Smooth muscle cell (in vitro differentiated cells): ENCODE data around the gene CTIF. TPM values are rescaled to one million over a fixed set of nuclear protein-coding genes. Genes with fewer than 3 reads are reported as not detected.

Source experiments
- DNase-seq: peaks from one replicate; lab custom pipeline; 2025; ENCODE audit not compliant: unreplicated experiment; lab: John Stamatoyannopoulos, UW
- H2AFZ ChIP-seq: fragments of 200-600 bp; sonication (generic); 2 replicates; pipeline ENCODE4 v1.6.0; 2016; ENCODE audit warnings: antibody characterized with exemption, low read depth, mild to moderate bottlenecking
- H3F3A ChIP-seq: fragments of 200-600 bp; sonication (generic); 2 replicates; pipeline ENCODE4 v1.6.0; 2017; ENCODE audit warnings: antibody characterized with exemption, low read depth
- H3K27ac ChIP-seq: fragments of 200-600 bp; sonication (generic); 2 replicates; pipeline ENCODE4 v1.5.1; 2016; ENCODE audit warnings: low read depth, mild to moderate bottlenecking
- H3K27me3 ChIP-seq: fragments of 200-600 bp; sonication (generic); 2 replicates; pipeline ENCODE4 v1.6.1; 2016; ENCODE audit warnings: low read depth, mild to moderate bottlenecking
- H3K36me3 ChIP-seq: fragments of 200-600 bp; sonication (generic); 2 replicates; pipeline ENCODE4 v1.5.1; 2016; ENCODE audit warnings: low read depth
- H3K4me1 ChIP-seq: fragments of 200-600 bp; sonication (generic); 2 replicates; pipeline ENCODE4 v1.5.1; 2016; ENCODE audit warnings: low read depth
- H3K4me2 ChIP-seq: fragments of 200-600 bp; sonication (generic); 2 replicates; pipeline ENCODE4 v1.6.0; 2016; ENCODE audit warnings: mild to moderate bottlenecking
- H3K4me3 ChIP-seq: fragments of 200-600 bp; sonication (generic); 2 replicates; pipeline ENCODE4 v1.5.1; 2016; ENCODE audit warnings: mild to moderate bottlenecking
- H3K79me2 ChIP-seq: fragments of 200-600 bp; sonication (generic); 2 replicates; pipeline ENCODE4 v1.6.0; 2016; ENCODE audit warnings: low read depth, mild to moderate bottlenecking
- H3K9ac ChIP-seq: fragments of 200-600 bp; sonication (generic); 2 replicates; pipeline ENCODE4 v1.6.0; 2016; ENCODE audit warnings: low read depth
- H3K9me3 ChIP-seq: fragments of 200-600 bp; sonication (generic); replicated peaks from 2 replicates; pipeline ENCODE4 v1.5.1; 2016; ENCODE audit warnings: low read depth
- H4K20me1 ChIP-seq: fragments of 200-600 bp; sonication (generic); 2 replicates; pipeline ENCODE4 v1.6.0; 2016; ENCODE audit warnings: low read depth
- WGBS: methylation state at CpG from one replicate; pipeline ENCODE4 v1.1.7; 2016; ENCODE audit warnings: low lambda C conversion rate; 5-methylcytosine and 5-hydroxymethylcytosine counted together
- polyA plus RNA-seq: library from polyadenylated mRNA; unstranded; fragments of >200 nt; fragmentation: Nextera tagmentation; extraction: Ambion mirVana; gene quantifications from 2 replicates; pipeline ENCODE4 v1.2.1, GENCODE V29; 2016
- total RNA-seq: library from RNA; depleted of rRNA; stranded (reverse); fragments of >200 nt; gene quantifications from 2 replicates; pipeline ENCODE4 v1.2.3, GENCODE V29; 2014
- TF ChIP-seq, protein P1 (sequence below): fragments of 200-600 bp; sonication (generic); IDR thresholded peaks from 2 replicates; pipeline ENCODE4 v1.5.1; 2017; ENCODE audit warnings: borderline replicate concordance, mild to moderate bottlenecking, antibody characterized with exemption; ENCODE audit not compliant: insufficient read depth, poor library complexity, severe bottlenecking

Gene CTIF
- total and polyA plus RNA-seq, 2 experiments from 2014 or later = 22.2 to 25.3 TPM

- no peaks in the 10 kb centered on the region for H3K36me3 ChIP-seq
- H3K79me2 ChIP-seq = peaks cover 73% of the 10 kb centered on the region
- H2AFZ ChIP-seq = no peak overlapping the region
- H3K9me3 ChIP-seq = no peaks in the 10 kb centered on the region
- H3K27me3 ChIP-seq = no peaks in the 10 kb centered on the region
- H3K9ac ChIP-seq = no peak overlapping the region
- TF ChIP-seq, protein P1, sequence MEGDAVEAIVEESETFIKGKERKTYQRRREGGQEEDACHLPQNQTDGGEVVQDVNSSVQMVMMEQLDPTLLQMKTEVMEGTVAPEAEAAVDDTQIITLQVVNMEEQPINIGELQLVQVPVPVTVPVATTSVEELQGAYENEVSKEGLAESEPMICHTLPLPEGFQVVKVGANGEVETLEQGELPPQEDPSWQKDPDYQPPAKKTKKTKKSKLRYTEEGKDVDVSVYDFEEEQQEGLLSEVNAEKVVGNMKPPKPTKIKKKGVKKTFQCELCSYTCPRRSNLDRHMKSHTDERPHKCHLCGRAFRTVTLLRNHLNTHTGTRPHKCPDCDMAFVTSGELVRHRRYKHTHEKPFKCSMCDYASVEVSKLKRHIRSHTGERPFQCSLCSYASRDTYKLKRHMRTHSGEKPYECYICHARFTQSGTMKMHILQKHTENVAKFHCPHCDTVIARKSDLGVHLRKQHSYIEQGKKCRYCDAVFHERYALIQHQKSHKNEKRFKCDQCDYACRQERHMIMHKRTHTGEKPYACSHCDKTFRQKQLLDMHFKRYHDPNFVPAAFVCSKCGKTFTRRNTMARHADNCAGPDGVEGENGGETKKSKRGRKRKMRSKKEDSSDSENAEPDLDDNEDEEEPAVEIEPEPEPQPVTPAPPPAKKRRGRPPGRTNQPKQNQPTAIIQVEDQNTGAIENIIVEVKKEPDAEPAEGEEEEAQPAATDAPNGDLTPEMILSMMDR = no peak
- peaks cover 97% of the 10 kb centered on the region for H4K20me1 ChIP-seq
- peaks cover 13% of the 10 kb centered on the region for H3F3A ChIP-seq
- no peak overlapping the region for H3K27ac ChIP-seq
- DNase-seq = no peak
- H3K4me1 ChIP-seq = peaks cover 30% of the 10 kb centered on the region
- WGBS = 90% methylated on average over 2 of the region's 2 CpGs
- H3K4me2 ChIP-seq = no peak overlapping the region
- H3K4me3 ChIP-seq = no peak overlapping the region
Observed at GRCh38 chr18:48550101-48550729, 11.4 kb downstream of the CTIF start.

GRCh38 chr18:48551100-48551499 lies 12.3 kb downstream of the CTIF start:
- Histone ChIP-seq H3K9ac (no peak overlapping the region), H3K4me3 (no peak overlapping the region), H3K4me1 (peaks cover 21% of the 10 kb centered on the region), H3K27ac (no peak overlapping the region), H2AFZ (no peak overlapping the region), H3K27me3 (no peaks in the 10 kb centered on the region), H3K79me2 (peaks cover 79% of the 10 kb centered on the region), H4K20me1 (peaks cover 97% of the 10 kb centered on the region), H3K4me2 (no peak overlapping the region), H3K36me3 (no peaks in the 10 kb centered on the region), H3K9me3 (no peaks in the 10 kb centered on the region), H3F3A (peaks cover 12% of the 10 kb centered on the region)
- DNase-seq = no peak
- WGBS = 97% methylated on average over 2 of the region's 2 CpGs
- TF ChIP-seq, protein P1 = no peak

DNA sequence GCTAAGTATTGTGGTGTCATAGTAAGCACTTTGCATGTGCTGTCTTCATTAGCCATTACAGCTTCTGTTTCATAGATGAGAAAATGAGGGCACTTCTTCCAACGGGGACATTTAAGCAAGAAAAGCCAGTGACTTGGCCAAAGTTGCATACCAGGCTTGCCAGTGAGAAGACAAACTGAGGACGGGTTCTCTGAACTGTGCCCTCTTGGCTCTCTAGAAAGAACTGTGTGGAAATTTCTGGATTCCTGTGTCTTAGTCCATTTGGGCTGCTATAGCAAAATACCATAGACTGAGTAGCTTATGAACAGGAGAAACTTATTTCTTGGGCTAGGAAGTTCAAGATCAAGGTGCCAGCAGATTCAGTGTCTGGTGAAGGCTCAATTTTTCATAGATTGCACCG lies 13.3 kb downstream of the CTIF start:
- Histone ChIP-seq H4K20me1 (peaks cover 97% of the 10 kb centered on the region), H3F3A (peaks cover 6% of the 10 kb centered on the region), H3K79me2 (peaks cover 81% of the 10 kb centered on the region), H3K36me3 (no peaks in the 10 kb centered on the region), H3K4me2 (no peak overlapping the region), H3K4me3 (no peak overlapping the region), H3K27me3 (no peaks in the 10 kb centered on the region), H3K9ac (no peak overlapping the region), H3K9me3 (no peaks in the 10 kb centered on the region), H3K27ac (no peak overlapping the region), H3K4me1 (peaks cover 11% of the 10 kb centered on the region), H2AFZ (no peak overlapping the region)
- TF ChIP-seq, protein P1 = no peak
- 96% methylated on average over 3 of the region's 3 CpGs for WGBS
- DNase-seq = no peak

DNA sequence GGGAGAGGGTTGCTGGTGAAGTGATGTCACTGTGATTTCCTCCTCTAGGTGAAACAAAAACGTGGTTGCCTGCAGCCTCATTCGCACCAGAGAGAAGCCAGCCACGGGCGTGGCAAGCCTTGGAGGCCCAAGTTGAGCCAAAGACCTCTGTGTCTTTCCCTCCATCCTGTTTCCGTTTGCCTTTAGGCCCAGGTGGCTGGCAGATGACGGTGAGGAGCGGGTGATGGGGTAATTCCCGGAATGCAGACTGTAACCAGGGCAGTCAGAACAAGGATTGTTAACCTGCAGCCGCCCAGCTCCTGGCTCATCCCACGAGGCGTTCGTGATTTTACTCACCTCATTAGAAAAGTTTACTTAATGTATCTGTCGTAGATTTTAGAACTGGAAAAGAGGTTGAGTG lies 14.4 kb downstream of the CTIF start:
- no peak overlapping the region for H3K4me3 ChIP-seq
- no peak overlapping the region for H2AFZ ChIP-seq
- peaks cover 88% of the 10 kb centered on the region for H3K79me2 ChIP-seq
- no peaks in the 10 kb centered on the region for H3K36me3 ChIP-seq
- no peak overlapping the region for H3K4me2 ChIP-seq
- WGBS = 80% methylated on average over 13 of the region's 13 CpGs
- H4K20me1 ChIP-seq = peaks cover 97% of the 10 kb centered on the region
- no peak overlapping the region for H3K9ac ChIP-seq
- H3K4me1 ChIP-seq = peaks cover 3% of the 10 kb centered on the region
- H3K27me3 ChIP-seq = no peaks in the 10 kb centered on the region
- no peaks in the 10 kb centered on the region for H3K9me3 ChIP-seq
- no peak overlapping the region for H3K27ac ChIP-seq
- H3F3A ChIP-seq = no peaks in the 10 kb centered on the region
- TF ChIP-seq, protein P1 = no peak
- no peak for DNase-seq
